Measurements from ENCODE around the gene ELOA. TPM values are rescaled to one million over a fixed set of nuclear protein-coding genes. Genes with fewer than 3 reads are reported as not detected.
"Not testable (repeated sequence)": the region's sequence is repeated elsewhere in the genome, so short reads cannot be mapped to it uniquely, and the experiment has no call there.

Gene ELOA
- total RNA-seq, 1 donor from 2014 or later: 58.1 TPM

- H3K27me3 ChIP-seq (ENCODE audit: insufficient read depth, low read length): no peaks in the 10 kb centered on the region
- TF ChIP-seq EZH2 (IDR thresholded peaks at IDR 0.05; ENCODE audit: insufficient read depth, low read length) (no peak), CTCF (IDR thresholded peaks at IDR 0.05; ENCODE audit: insufficient read depth, low read depth, low read length) (no peak)
- H3K27me3 Mint-ChIP-seq (ENCODE audit: low read depth, unreplicated experiment): no peaks in the 10 kb centered on the region
- peaks cover 5% of the 10 kb centered on the region for H3K4me1 ChIP-seq (ENCODE audit: insufficient read depth, low read length)
- FAIRE-seq (peak; percentile 63), DNase-seq (ENCODE audit: low read depth) (peak; percentile 14)
- H3K27ac Mint-ChIP-seq (ENCODE audit: unreplicated experiment): peak overlapping the region; percentile 51
- H2AFZ ChIP-seq (ENCODE audit: low read depth, low read length): no peak overlapping the region
- peaks cover 22% of the 10 kb centered on the region for H3K79me2 ChIP-seq (ENCODE audit: insufficient read depth, low read length)
- H3K4me3 Mint-ChIP-seq (ENCODE audit: unreplicated experiment): peak overlapping the region; percentile 16
- no peaks in the 10 kb centered on the region for H3K9me3 ChIP-seq (ENCODE audit: insufficient read depth, low read depth, low read length)
- no peak overlapping the region for H3K4me2 ChIP-seq (ENCODE audit: low read length)
- H3K36me3 ChIP-seq (ENCODE audit: insufficient read depth, low read length): peaks cover 3% of the 10 kb centered on the region
- no peak overlapping the region for H3K4me3 ChIP-seq (ENCODE audit: insufficient read depth, low read depth, low read length)
- H3K36me3 Mint-ChIP-seq (ENCODE audit: low read depth, unreplicated experiment): peaks cover 8% of the 10 kb centered on the region
- H3K27ac ChIP-seq (ENCODE audit: low read depth, low read length): no peak overlapping the region
- H3K9ac ChIP-seq (ENCODE audit: low read length): no peak overlapping the region
- H3K4me1 Mint-ChIP-seq (ENCODE audit: low read depth, unreplicated experiment): peaks cover 10% of the 10 kb centered on the region
- H3K9me3 Mint-ChIP-seq (ENCODE audit: unreplicated experiment): peaks cover 2% of the 10 kb centered on the region
- H4K20me1 ChIP-seq (ENCODE audit: insufficient read depth, low read length): peaks cover 44% of the 10 kb centered on the region
Observed at GRCh38 chr1:23732363-23733224, 10.7 kb upstream of the ELOA start.

DNA sequence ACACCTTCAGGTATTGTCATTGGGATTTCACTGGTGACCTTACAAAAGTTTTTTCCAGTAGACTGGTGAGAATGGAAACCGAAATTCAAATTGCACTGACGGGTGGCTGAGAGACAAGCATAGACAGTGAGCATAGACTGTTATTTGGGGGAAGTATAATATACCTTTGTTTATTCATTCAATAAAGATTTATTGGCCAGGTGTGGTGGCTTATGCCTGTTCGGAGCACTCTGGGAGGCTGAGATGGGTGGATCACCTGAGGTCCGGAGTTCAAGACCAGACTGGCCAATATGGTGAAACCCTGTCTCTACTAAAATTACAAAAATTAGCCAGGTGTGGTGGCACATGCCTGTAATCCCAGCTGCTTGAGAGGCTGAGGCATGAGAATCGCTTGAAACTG, 10.0 kb upstream of the ELOA start:
- H3K4me3 ChIP-seq (ENCODE audit: insufficient read depth, low read depth, low read length); H3K4me3 Mint-ChIP-seq (ENCODE audit: unreplicated experiment); H3K9me3 Mint-ChIP-seq (ENCODE audit: unreplicated experiment); H3K36me3 ChIP-seq (ENCODE audit: insufficient read depth, low read length); H3K27ac ChIP-seq (ENCODE audit: low read depth, low read length); H3K9ac ChIP-seq (ENCODE audit: low read length); H3K4me2 ChIP-seq (ENCODE audit: low read length); H3K27me3 Mint-ChIP-seq (ENCODE audit: low read depth, unreplicated experiment); H3K9me3 ChIP-seq (ENCODE audit: insufficient read depth, low read depth, low read length); H3K27me3 ChIP-seq (ENCODE audit: insufficient read depth, low read length); H3K36me3 Mint-ChIP-seq (ENCODE audit: low read depth, unreplicated experiment); DNase-seq (ENCODE audit: low read depth); H3K4me1 ChIP-seq (ENCODE audit: insufficient read depth, low read length); H2AFZ ChIP-seq (ENCODE audit: low read depth, low read length); FAIRE-seq; H3K27ac Mint-ChIP-seq (ENCODE audit: unreplicated experiment): not testable (repeated sequence)
- Histone ChIP-seq H3K79me2 (ENCODE audit: insufficient read depth, low read length) (peaks cover 22% of the 10 kb centered on the region), H4K20me1 (ENCODE audit: insufficient read depth, low read length) (peaks cover 37% of the 10 kb centered on the region)
- peaks cover 10% of the 10 kb centered on the region for H3K4me1 Mint-ChIP-seq (ENCODE audit: low read depth, unreplicated experiment)

DNA sequence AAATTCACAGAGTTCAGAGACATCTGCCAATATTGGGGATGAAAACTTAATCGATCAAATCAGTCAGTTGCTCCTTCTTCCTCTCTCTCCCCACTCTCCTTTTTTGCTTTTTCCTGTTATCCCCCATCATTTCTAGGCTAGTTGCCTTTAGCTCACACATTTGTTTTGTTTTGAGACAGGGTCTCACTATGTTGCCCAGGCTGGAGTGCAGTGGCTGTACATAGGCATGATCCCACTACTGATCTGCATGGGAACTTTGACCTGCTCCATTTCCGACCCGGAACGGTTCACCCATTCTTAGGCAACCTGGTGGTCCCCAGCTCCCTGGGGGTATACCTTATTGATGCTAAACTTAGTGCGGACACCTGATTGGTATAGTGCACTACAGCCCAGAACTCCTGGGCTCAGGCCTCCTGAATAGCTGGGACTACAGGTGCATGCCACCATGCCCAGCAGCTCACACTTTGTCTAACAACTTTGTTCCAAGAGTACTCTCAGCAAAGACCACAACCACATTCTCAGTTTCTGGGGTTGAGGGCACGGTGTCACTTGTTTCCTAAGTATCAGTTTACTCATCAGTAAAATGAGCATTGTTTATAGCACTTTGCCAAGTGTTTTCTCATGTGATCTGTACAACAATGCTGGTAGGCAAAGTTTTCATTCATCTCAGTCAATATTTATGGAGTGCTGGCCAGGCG, 6.7 kb upstream of the ELOA start:
- Histone ChIP-seq H3K4me3 (ENCODE audit: insufficient read depth, low read depth, low read length) (no peak overlapping the region), H4K20me1 (ENCODE audit: insufficient read depth, low read length) (peaks cover 26% of the 10 kb centered on the region), H2AFZ (ENCODE audit: low read depth, low read length) (no peak overlapping the region), H3K79me2 (ENCODE audit: insufficient read depth, low read length) (peaks cover 16% of the 10 kb centered on the region), H3K27me3 (ENCODE audit: insufficient read depth, low read length) (no peaks in the 10 kb centered on the region), H3K9ac (ENCODE audit: low read length) (no peak overlapping the region), H3K4me1 (ENCODE audit: insufficient read depth, low read length) (peaks cover 5% of the 10 kb centered on the region), H3K36me3 (ENCODE audit: insufficient read depth, low read length) (peaks cover 3% of the 10 kb centered on the region), H3K4me2 (ENCODE audit: low read length) (no peak overlapping the region), H3K27ac (ENCODE audit: low read depth, low read length) (no peak overlapping the region), H3K9me3 (ENCODE audit: insufficient read depth, low read depth, low read length) (no peaks in the 10 kb centered on the region)
- no peak for FAIRE-seq
- Mint-ChIP-seq H3K4me1 (ENCODE audit: low read depth, unreplicated experiment) (peaks cover 6% of the 10 kb centered on the region), H3K9me3 (ENCODE audit: unreplicated experiment) (peaks cover 2% of the 10 kb centered on the region), H3K27me3 (ENCODE audit: low read depth, unreplicated experiment) (no peaks in the 10 kb centered on the region), H3K27ac (ENCODE audit: unreplicated experiment) (no peak overlapping the region), H3K4me3 (ENCODE audit: unreplicated experiment) (no peak overlapping the region), H3K36me3 (ENCODE audit: low read depth, unreplicated experiment) (peaks cover 4% of the 10 kb centered on the region)
- no peak for TF ChIP-seq EZH2 (IDR thresholded peaks at IDR 0.05; ENCODE audit: insufficient read depth, low read length)
- DNase-seq (ENCODE audit: low read depth): no peak

Measured in astrocyte (in vitro differentiated cells and primary cell).